SH-SY5Y (cell line): ENCODE measurements around the gene CREB3.

Source experiments
- GATA2 ChIP-seq: IDR thresholded peaks from 2 replicates; pipeline ENCODE4 v1.6.1; 2011; ENCODE audit warnings: mild to moderate bottlenecking, low read depth, low read length
- GATA3 ChIP-seq: IDR thresholded peaks from 2 replicates; pipeline ENCODE4 v1.6.1; 2011; ENCODE audit warnings: low read depth, mild to moderate bottlenecking, low read length, moderate library complexity

GRCh38 chr9:35717132-35717870, 15.2 kb upstream of the CREB3 start:
- no peak for TF ChIP-seq GATA2
- TF ChIP-seq GATA3, result no peak
